NCI-H187 treated with DMSO at 0.1 percent for 48 hours (cell line): Measurements from ENCODE around the gene CLK2.
"Not testable (repeated sequence)": the region's sequence is repeated elsewhere in the genome, so short reads cannot be mapped to it uniquely, and the experiment has no call there.

ENCODE experiments used
- DNase-seq: peaks from one replicate; lab custom pipeline; 2025; lab: John Stamatoyannopoulos, UW

The CLK2 gene

GRCh38 chr1:155241841-155242264, 31.5 kb downstream of the CLK2 start:
- DNase-seq = no peak

- peak; percentile 72 for DNase-seq
Observed at GRCh38 chr1:155241069-155241679, 32.1 kb downstream of the CLK2 start.

GRCh38 chr1:155236451-155236850, 36.9 kb downstream of the CLK2 start:
- DNase-seq = no peak

- DNase-seq = not testable (repeated sequence)
Observed at GRCh38 chr1:155235375-155235774, 37.9 kb downstream of the CLK2 start.

GRCh38 chr1:155233502-155233901, 39.8 kb downstream of the CLK2 start:
- DNase-seq = not testable (repeated sequence)

GRCh38 chr1:155232001-155232978, 41.0 kb downstream of the CLK2 start:
- not testable (repeated sequence) for DNase-seq

- DNase-seq = not testable (repeated sequence)
Observed at GRCh38 chr1:155231302-155231701, 42.0 kb downstream of the CLK2 start.

- no peak for DNase-seq
Observed at GRCh38 chr1:155228096-155228427, 45.2 kb downstream of the CLK2 start.

- peak; percentile 100 for DNase-seq
Observed at GRCh38 chr1:155227261-155228095, 45.8 kb downstream of the CLK2 start.

GRCh38 chr1:155226910-155227260, 46.4 kb downstream of the CLK2 start:
- DNase-seq = no peak

- peak; percentile 86 for DNase-seq
Observed at GRCh38 chr1:155226188-155226909, 47.0 kb downstream of the CLK2 start.

- DNase-seq = not testable (repeated sequence)
Observed at GRCh38 chr1:155225404-155225759, 47.9 kb downstream of the CLK2 start.

- no peak for DNase-seq
Observed at GRCh38 chr1:155223047-155223446, 50.3 kb downstream of the CLK2 start.

- not testable (repeated sequence) for DNase-seq
Observed at GRCh38 chr1:155220211-155220965, 52.9 kb downstream of the CLK2 start.

GRCh38 chr1:155219592-155220031, 53.7 kb downstream of the CLK2 start:
- DNase-seq = peak; percentile 66

GRCh38 chr1:155218854-155219591, 54.3 kb downstream of the CLK2 start:
- peak; percentile 81 for DNase-seq

- not testable (repeated sequence) for DNase-seq
Observed at GRCh38 chr1:155214702-155215101, 58.6 kb downstream of the CLK2 start.
